Activated CD8-positive, alpha-beta memory T cell treated with anti-CD3 and anti-CD28 coated beads for 24 hours (primary cell): ENCODE results near the gene CD96.

Experiments used
- DNase-seq: peaks from one replicate; pipeline ENCODE4 v3.0.0-alpha.2; 2020

The CD96 gene

GRCh38 chr3:111594781-111595180, 52.8 kb downstream of the CD96 start:
- DNase-seq: no peak

DNA sequence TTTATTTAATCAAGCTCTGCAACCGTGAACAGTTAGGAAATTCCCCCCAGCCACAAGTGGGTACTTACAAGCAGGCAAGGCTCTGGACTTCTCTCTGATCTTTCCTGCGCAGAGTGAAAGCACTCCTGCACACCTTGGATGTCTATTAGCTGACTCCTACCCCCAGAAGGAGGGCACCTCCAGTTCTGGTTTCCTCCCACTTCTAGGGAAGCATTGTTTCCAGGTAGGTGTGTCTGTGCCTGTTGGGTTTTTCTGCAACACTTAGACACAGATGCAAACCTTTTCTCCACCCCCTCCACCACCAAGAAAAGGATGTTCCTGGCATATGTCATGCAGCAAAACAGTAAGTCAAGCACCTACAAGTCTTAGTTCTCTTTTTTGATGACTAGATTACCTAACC, 53.2 kb downstream of the CD96 start, which contains the start of gene ZBED2:
Gene ZBED2, minus strand, starts transcription at position 115 of the 400 bp plus-strand sequence. CDS start 1,145 bp downstream, outside the sequence.
- DNase-seq: no peak

DNA sequence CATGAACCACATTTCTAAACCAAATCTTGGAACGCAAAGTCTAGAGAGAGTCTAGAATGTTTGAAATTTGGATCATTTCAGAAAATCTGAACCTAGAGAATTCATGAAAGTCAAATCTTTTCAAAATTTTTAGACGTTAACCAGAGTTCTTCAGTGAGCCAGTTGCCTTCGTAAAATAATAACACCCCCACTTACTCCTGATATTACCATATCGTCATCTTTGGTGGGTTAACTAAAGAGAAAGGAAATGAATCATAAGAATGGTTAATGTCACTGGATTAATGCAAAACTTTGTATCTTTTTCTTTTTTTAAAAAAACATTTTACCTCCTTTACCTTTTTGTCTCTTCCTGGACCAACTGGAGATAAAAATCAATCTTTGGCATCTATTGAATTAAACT, 54.3 kb downstream of the CD96 start:
- no peak for DNase-seq

DNA sequence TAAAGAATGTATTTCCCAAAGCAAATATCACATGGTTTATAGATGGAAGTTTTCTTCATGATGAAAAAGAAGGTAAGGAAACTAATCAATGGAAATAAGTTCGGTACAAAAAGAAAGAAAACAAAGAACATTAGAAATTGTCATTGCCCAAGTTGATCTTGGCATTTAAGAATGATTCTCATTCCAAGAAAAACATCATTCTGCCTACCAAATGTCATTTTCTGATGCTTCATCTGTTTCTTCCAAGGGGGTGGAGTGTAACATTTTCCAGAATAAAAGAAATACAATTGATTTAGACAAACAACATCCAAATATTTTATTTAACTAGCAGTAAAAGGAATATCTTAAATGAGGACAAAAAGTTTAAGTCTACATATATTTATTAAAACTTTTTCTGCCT, 56.1 kb downstream of the CD96 start:
- no peak for DNase-seq

GRCh38 chr3:111598552-111598951, 56.6 kb downstream of the CD96 start:
- DNase-seq: no peak

DNA sequence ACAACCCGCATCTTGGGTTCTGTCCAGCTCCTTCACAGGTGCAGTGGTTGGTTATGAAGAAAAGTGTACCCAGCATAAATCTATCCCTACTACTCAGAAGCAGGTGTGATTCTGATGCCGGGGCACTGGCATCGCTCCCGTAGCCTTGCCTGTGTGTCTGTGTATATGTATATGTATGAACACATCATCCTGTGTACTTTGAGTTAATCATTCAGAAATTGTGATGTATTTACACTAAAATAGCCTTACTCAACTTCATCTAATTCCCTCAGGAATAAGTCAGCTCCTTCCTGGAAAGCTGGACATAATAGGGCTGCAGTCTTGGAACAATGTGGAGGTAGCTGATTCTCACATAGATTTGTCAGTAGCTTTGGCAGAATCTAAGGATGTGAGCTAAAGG, 59.8 kb downstream of the CD96 start:
- no peak for DNase-seq

DNA sequence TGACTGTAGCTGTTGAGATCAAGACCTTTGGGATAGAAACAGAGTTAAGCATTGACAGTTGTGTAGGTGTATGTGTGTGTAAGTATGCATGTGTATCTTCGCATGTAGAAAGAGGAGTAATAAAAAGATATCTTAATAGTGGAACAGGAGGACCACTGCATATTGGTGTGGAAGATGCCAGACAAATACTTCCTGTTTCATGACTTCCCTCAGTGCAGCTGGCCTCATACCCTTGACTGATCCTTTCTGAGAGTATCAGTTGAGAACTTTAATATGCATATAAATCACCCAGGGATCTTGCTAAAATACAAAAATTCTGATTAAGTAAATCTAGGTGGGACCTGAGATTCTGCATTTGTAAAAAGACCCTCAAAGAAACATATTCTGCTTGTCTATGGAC, 61.7 kb downstream of the CD96 start:
- no peak for DNase-seq

DNA sequence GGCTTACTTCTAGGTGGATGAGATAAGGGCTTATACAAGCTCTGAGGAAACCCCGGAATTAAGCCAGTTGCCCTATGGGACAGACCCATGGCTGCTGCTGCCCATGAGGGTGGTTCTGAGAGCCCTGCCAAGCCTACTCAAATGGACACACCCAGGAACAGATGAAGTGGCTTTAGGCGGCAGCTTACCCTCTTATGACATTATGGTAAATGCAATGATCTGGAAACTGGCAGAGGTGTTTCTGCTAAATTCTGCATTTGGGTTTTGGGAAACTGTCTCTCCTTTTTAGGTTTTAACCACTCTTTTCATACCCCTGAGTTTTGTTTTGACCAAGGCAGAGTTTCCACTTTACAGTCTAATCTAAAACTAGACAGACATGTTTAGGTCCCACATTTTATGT, 62.1 kb downstream of the CD96 start:
- no peak for DNase-seq

DNA sequence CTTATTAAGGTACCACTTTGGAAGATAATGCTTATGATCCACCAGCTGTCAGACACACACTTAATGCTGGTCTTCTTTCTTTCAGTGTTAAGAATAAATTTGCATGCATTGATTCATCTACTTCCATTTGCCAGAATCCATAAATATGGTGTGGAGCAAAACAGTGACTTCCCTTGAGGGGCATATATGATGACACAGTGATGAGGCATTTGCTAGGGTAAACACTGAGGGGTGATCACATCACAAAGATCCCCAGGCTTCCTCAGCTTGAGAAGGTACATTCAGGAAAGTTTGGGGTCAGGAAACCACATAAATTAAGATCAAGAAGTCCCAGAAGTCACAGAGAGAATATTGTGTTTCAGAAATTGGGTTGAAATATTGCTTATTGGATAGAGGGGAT, 63.0 kb downstream of the CD96 start:
- no peak for DNase-seq

DNA sequence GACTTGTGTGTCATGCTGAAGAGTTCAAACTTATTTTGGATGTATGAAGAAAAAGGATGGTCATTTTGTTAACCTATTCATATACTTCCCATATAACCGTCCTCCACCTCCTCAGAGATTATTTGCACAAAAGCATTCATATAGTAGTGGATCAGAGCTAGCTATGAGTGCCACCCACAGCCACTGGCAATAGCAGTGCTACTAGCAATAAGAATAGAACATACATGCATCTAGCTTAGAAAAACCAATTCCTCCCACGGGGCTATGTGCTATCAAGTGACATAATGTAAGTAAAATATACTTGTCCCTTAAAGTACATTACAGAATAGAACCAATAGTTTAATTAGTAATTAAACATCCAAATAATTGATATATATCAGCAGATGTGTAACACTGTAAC, 63.5 kb downstream of the CD96 start:
- no peak for DNase-seq

GRCh38 chr3:111607240-111607920, 65.4 kb downstream of the CD96 start:
- DNase-seq: no peak

DNA sequence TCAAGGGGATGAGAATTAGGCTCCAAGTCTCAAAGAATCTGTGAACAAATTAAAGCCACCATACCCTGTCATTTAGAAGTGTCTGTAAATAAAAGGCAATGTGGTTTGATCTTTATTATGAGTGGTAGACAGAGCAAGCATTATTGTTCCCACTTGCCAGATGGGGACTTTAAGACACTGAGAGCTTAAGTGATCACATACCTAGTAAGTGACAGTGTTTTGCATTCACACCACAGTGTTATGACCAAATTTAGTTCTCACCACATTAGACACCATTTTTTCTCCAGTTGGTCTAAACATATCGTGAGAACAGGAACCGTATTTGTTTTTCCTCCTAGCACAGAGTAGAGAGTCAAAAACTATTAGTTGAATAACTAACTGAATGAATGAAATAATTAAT, 66.4 kb downstream of the CD96 start:
- no peak for DNase-seq

GRCh38 chr3:111609700-111610099, 67.7 kb downstream of the CD96 start:
- DNase-seq: no peak

GRCh38 chr3:111610189-111610588, 68.2 kb downstream of the CD96 start:
- DNase-seq: no peak

DNA sequence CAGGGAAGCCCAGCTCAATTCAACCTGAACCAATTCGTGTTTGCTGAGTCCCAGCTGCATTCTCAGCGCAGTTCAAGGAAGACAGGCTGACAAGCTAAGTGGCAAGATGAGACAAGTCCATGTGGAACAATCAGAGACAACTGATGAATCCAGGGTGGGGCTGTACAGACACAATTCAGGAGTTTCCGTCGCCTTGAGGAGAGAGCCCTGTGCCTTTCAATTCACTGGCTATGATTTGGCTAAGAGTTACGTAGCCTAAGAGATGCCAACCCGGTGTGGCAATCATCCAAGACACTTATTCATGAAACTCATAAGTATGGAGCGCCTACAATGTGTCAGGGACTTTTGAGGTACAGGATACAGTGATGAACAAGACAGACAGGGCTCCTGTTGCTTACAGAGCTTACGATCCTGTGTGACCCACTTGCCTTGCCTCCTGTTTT, 68.6 kb downstream of the CD96 start:
- peak; percentile 78 for DNase-seq

DNA sequence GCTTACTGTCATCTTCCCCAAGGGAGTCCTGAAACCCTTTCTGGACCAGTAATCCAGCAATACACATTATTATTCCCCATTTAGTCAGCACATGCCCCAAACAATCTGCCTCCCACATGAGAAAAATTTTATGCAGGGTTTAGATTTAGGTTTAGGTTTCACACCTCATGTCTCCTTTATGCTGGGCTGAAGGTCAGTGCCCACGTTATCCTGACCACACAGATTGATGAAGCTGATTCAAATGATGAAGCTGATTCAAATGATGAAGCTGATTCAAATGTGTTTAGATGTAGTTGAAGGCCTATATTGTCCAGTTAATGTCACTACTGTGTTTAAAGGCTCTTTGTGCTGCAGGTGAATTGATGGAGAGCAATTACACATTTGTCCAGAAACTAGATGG, 71.3 kb downstream of the CD96 start:
- DNase-seq: no peak

DNA sequence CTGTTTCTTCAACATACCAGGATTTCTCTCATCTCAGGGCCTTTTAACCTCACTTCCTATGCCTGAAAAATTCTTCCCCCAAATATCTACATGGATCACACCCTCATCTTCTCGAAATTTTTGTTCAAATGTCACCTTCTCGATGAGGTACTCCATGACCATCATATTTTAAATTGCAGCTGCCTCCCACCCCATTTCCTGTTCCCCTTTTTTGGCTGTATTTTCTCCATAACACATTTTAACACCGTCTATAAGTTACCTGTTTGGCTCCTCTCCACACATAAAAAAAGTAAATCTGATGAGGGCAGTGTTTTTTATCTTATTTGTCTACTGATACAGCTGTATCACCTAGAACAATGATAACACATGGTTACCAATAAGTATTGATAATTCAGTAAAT, 73.9 kb downstream of the CD96 start:
- DNase-seq: no peak

GRCh38 chr3:111616417-111617105, 74.6 kb downstream of the CD96 start:
- DNase-seq: peak; percentile 88

GRCh38 chr3:111617406-111617805, 75.4 kb downstream of the CD96 start:
- peak; percentile 73 for DNase-seq

DNA sequence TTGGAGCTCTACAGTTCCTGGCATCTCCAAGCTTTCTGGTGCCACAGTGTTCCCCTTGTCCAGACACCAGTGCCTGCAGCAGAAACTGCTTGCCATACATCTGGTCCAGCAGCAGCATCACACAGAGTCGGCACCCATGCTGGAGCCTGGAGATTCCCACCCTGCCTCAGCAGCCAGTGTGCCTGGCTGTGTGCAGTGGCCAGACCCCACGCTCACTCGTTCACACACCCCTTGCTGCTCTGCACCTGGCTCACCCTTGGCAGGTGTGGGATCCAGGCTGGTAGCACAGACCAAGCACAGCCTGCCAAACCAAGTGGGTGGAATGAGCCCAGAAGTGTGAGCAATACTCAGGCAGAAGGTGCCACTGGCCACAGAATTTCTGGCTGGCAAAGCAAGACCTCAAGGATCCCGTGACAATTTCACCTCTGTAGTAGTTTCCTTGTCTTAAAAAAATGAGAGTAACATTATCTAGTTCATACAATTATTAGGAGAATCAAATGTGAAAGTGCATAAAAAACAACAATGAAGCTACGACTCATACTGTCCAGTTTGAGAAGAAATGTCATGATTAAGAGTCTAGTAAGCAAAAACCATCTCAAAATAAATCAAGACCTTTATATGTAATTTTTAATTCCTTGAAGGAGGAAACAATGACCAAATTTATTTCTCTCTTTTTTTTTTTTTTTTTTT, 76.1 kb downstream of the CD96 start:
- DNase-seq: no peak

DNA sequence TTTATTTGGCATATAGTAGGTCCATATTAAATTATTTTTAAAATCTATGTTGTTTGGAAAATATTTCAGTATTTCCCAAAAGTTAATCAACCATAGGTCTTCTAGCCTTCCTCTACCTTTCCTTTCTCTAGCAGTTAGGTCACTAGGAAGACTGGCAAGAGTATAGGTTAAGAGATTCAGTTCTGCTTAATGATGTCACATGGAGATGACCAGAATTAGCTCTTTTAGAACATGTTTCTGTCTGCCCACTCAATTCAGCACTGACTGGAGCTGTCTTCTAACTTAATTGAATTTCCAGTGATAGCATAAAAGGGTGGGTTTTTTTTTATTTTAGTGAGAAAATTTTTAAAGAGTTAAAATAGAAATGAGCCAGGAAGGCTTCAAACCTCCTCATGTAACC, 76.9 kb downstream of the CD96 start:
- DNase-seq: no peak

- DNase-seq: no peak
Observed at GRCh38 chr3:111619833-111620232, 77.8 kb downstream of the CD96 start.

DNA sequence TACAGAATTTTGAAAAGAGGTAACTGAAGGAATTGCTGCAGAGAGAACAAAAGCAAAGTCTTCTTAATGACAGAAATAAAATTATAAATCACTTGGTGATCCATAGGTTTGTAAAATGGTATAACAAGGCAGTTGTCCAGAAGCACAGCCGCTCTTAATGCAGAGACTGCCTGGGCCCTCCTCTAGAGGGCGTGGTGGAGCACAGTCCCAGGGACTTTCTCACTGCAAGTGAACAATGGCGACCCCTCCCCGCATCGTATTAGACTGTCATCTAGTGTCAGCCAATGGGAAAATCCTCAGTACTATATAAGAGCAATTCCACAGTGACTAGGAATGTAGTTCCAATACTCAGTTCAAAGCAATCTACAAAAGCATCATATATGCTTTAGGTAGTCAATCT, 79.5 kb downstream of the CD96 start:
- no peak for DNase-seq

DNA sequence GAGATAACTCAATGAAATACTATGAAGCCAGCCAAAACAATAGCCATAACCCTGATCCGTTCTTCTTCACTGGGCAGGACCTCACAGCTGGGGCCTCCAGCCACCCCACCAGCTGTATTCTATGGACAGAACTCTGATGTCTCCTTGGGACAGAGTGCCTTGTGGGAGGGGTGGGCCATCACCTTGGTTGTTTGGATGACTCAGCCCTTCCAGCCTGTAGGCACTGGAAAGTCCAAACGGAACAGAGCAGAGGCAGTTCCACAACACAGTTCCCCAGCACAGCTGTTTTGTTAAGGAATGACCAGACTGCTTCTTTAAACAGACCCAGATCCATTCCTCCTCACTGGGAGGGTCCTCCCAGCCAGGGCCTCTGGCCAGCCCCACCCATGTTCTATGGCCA, 85.1 kb downstream of the CD96 start:
- no peak for DNase-seq
